B cell (primary cell): ENCODE data around the gene ACAT1. TPM values are rescaled to one million over a fixed set of nuclear protein-coding genes. Genes with fewer than 3 reads are reported as not detected.

Experiments
- ATAC-seq: fragments of 200-7000 bp; cut with Tn5 transposase; one replicate; pipeline ENCODE4 v1.10.0; 2021; ENCODE audit warnings: low read depth, mild to moderate bottlenecking, moderate number of reproducible peaks, moderate library complexity
- CTCF ChIA-PET: fragments of 350-600 bp; sonication (Branson Sonifier 250); formaldehyde crosslinking; loops from one replicate; lab custom pipeline; 2021; ENCODE audit warnings: antibody characterized with exemption, inconsistent platforms; lab: Charles Lee
- POLR2A ChIA-PET: fragments of 350-600 bp; sonication (Branson Sonifier 250); formaldehyde crosslinking; loops from one replicate; lab custom pipeline; 2021; ENCODE audit warnings: antibody characterized with exemption; lab: Charles Lee
- DNase-seq: peaks from one replicate; pipeline ENCODE4 v3.0.0; 2013
- H2AFZ ChIP-seq: 2 replicates; pipeline ENCODE4 v1.6.1; 2012; ENCODE audit warnings: mild to moderate bottlenecking, low read depth, low read length; ENCODE audit not compliant: insufficient read depth, poor library complexity, severe bottlenecking
- H3K27ac ChIP-seq, 2 donors: 1 replicate in 1 of 2; 2 replicates in 1 of 2; pipeline ENCODE4 v1.5.1; 2012 to 2013; ENCODE audit warnings: low read length in 2 of 2, mild to moderate bottlenecking in 2 of 2, moderate library complexity in 1 of 2
- H3K27me3 ChIP-seq, 4 experiments: fragments of 200-600 bp in 1 of 4; sonication (generic) in 1 of 4; replicated peaks in 1 of 4; 1 replicate in 2 of 4; 2 replicates in 2 of 4; pipeline versions ENCODE4 v1.6.1 to v1.7.0; 2013 to 2016; ENCODE audit warnings: low read length in 3 of 4, mild to moderate bottlenecking in 2 of 4, mixed read lengths in 1 of 4, moderate library complexity in 1 of 4; ENCODE audit not compliant: insufficient read depth in 4 of 4, control insufficient read depth in 3 of 4; ENCODE audit errors: control extremely low read depth in 1 of 4
- H3K36me3 ChIP-seq, 2 experiments: replicated peaks in 1 of 2; 1 replicate in 1 of 2; 2 replicates in 1 of 2; pipeline versions ENCODE4 v1.6.1 to v1.7.1; 2013; ENCODE audit warnings: low read length in 1 of 2; ENCODE audit not compliant: insufficient read depth in 2 of 2, control insufficient read depth in 1 of 2; ENCODE audit errors: control extremely low read depth in 1 of 2, extremely low read depth in 1 of 2
- H3K4me1 ChIP-seq, 2 donors: fragments of 200-600 bp in 1 of 2; sonication (generic) in 1 of 2; 1 replicate in 1 of 2; 2 replicates in 1 of 2; pipeline versions ENCODE4 v1.5.1 to v1.6.1; 2013 to 2017; ENCODE audit warnings: low read length in 2 of 2; ENCODE audit not compliant: control insufficient read depth in 2 of 2, insufficient read depth in 2 of 2
- H3K4me2 ChIP-seq: replicated peaks from 2 replicates; pipeline ENCODE3; 2012; ENCODE audit warnings: mild to moderate bottlenecking, low read depth, low read length; ENCODE audit not compliant: poor library complexity, severe bottlenecking
- H3K4me3 ChIP-seq, 5 experiments: fragments of 200-600 bp in 1 of 5; sonication (generic) in 1 of 5; 1 replicate in 3 of 5; 2 replicates in 2 of 5; pipeline versions ENCODE4 v1.5.1 to v1.7.0; 2011 to 2016; ENCODE audit warnings: low read length in 4 of 5, mild to moderate bottlenecking in 4 of 5, low read depth in 2 of 5, control low read depth in 1 of 5, moderate library complexity in 1 of 5; ENCODE audit not compliant: insufficient read depth in 1 of 5; ENCODE audit errors: control extremely low read depth in 1 of 5, extremely low read depth in 1 of 5
- H3K79me2 ChIP-seq: fragments of 200-600 bp; sonication (generic); one replicate; pipeline ENCODE4 v1.6.0; 2016; ENCODE audit warnings: low read length; ENCODE audit not compliant: control insufficient read depth, insufficient read depth
- H3K9ac ChIP-seq: fragments of 200-600 bp; sonication (generic); 2 replicates; pipeline ENCODE4 v1.6.1; 2017; ENCODE audit warnings: mild to moderate bottlenecking, low read length, moderate library complexity
- H3K9me3 ChIP-seq, 3 donors: one replicate each; pipeline versions ENCODE4 v1.6.1 to v1.7.1; 2013; ENCODE audit warnings: low read length in 2 of 3; ENCODE audit not compliant: control insufficient read depth in 2 of 3, insufficient read depth in 1 of 3; ENCODE audit errors: control extremely low read depth in 1 of 3
- H4K20me1 ChIP-seq: 2 replicates; pipeline ENCODE4 v1.6.0; 2012; ENCODE audit warnings: mild to moderate bottlenecking, low read length; ENCODE audit not compliant: insufficient read depth, control insufficient read depth, poor library complexity, severe bottlenecking
- H3K27ac Mint-ChIP-seq: one replicate; pipeline ENCODE4 v1.8.0; 2021; ENCODE audit warnings: mixed read lengths
- H3K27me3 Mint-ChIP-seq: one replicate; pipeline ENCODE4 v1.8.0; 2021; ENCODE audit warnings: mixed read lengths
- H3K4me1 Mint-ChIP-seq: one replicate; pipeline ENCODE4 v1.8.0; 2021; ENCODE audit warnings: mixed read lengths
- H3K4me3 Mint-ChIP-seq: one replicate; pipeline ENCODE4 v1.8.0; 2021; ENCODE audit warnings: mixed read lengths
- H3K9me3 Mint-ChIP-seq: one replicate; pipeline ENCODE4 v1.8.0; 2022; ENCODE audit warnings: mixed read lengths; ENCODE audit not compliant: insufficient read depth
- CTCF ChIP-seq: fragments of 200-600 bp; IDR thresholded peaks from one replicate; pipeline ENCODE4 v1.8.0; 2022; ENCODE audit warnings: antibody characterized with exemption, mild to moderate bottlenecking
- EZH2 ChIP-seq: IDR thresholded peaks from 2 replicates; pipeline ENCODE4 v1.6.1; 2012; ENCODE audit warnings: borderline replicate concordance, low read depth, mild to moderate bottlenecking, moderate library complexity, low read length; ENCODE audit not compliant: insufficient read depth, poor library complexity, severe bottlenecking
- WGBS: methylation state at CpG from one replicate; pipeline ENCODE4 v1.1.5; 2013; ENCODE audit warnings: missing lambda C conversion rate; ENCODE audit not compliant: insufficient coverage; 5-methylcytosine and 5-hydroxymethylcytosine counted together
- intact Hi-C: fragments of 100-400 bp; cut with micrococcal nuclease; formaldehyde crosslinking; loops from one replicate; pipeline ENCODE4 v1.10.0; 2022
- polyA plus RNA-seq: library from polyadenylated mRNA; depleted of rRNA; stranded (reverse); fragments of >200 nt; gene quantifications from 2 replicates; pipeline ENCODE4 v1.2.3, GENCODE V29; 2012
- total RNA-seq, 2 donors: library from RNA; stranded (reverse); fragments of 120-200 nt in 1 of 2; gene quantifications; 1 replicate in 1 of 2; 2 replicates in 1 of 2; pipeline versions ENCODE4 v1.2.3 to v1.2.4, GENCODE V29; 2013 to 2022

The ACAT1 gene
- total and polyA plus RNA-seq, 2 donors (not counting 1 experiment from before 2014, with no cell fraction given) = 7.5 to 32.9 TPM

DNA sequence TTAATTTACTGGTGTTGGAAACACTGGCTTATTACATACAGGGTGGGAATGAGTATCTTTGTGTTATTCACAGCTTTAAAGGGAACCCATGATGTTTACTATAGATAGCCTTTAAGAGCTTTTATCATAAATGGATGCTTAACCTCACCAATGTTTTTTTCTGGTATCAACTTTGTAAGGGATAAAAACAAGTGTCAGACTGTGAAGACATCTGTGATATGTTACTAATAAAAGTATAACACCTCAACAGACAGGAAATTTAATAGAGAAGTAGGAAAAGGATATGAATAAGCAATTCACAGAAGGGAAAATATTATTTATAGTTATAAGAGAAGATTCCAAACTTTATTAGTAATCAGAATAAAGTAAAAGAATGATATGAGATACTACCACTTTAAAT lies 46.3 kb downstream of the ACAT1 start:
- DNase-seq (no peak), ATAC-seq (no peak)
- POLR2A ChIA-PET = no interaction called here
- H3K9me3 Mint-ChIP-seq = no peaks in the 10 kb centered on the region
- peaks cover 17 to 69% of the 10 kb centered on the region in 2 experiments for H3K36me3 ChIP-seq
- TF ChIP-seq EZH2 (no peak), CTCF (no peak)
- H3K4me2 ChIP-seq = no peak overlapping the region
- no peak overlapping the region for H3K4me3 Mint-ChIP-seq
- no peaks in the 10 kb centered on the region for H3K27me3 ChIP-seq
- no peaks in the 10 kb centered on the region for H3K27me3 Mint-ChIP-seq
- H3K27ac Mint-ChIP-seq = no peak overlapping the region
- no peak overlapping the region for H3K9ac ChIP-seq
- no peaks in the 10 kb centered on the region for H3K79me2 ChIP-seq
- no peaks in the 10 kb centered on the region for H3K4me1 ChIP-seq
- H3K27ac ChIP-seq = no peak overlapping the region
- H3K4me1 Mint-ChIP-seq = peaks cover 14% of the 10 kb centered on the region
- H3K9me3 ChIP-seq = no peaks in the 10 kb centered on the region
- H3K4me3 ChIP-seq = no peak overlapping the region
- no peak overlapping the region for H2AFZ ChIP-seq
- CTCF ChIA-PET = no interaction called here
- no peaks in the 10 kb centered on the region for H4K20me1 ChIP-seq
- intact Hi-C loops = loop anchor here (10.0 kb wide), 1 partner anchor 127 kb away; no protein-coding TSS in a partner anchor

- Mint-ChIP-seq H3K9me3 (no peaks in the 10 kb centered on the region), H3K4me1 (peaks cover 26% of the 10 kb centered on the region), H3K27me3 (no peaks in the 10 kb centered on the region), H3K4me3 (no peak overlapping the region), H3K27ac (no peak overlapping the region)
- Histone ChIP-seq H3K9ac (no peak overlapping the region), H3K4me3 (no peak overlapping the region), H3K36me3 (peaks cover 24 to 66% of the 10 kb centered on the region in 2 experiments), H3K4me2 (no peak overlapping the region), H3K27me3 (no peaks in the 10 kb centered on the region), H4K20me1 (no peaks in the 10 kb centered on the region), H3K9me3 (peaks cover 0 to 4% (median 0%) of the 10 kb centered on the region in 3 donors), H3K4me1 (peaks cover 9% of the 10 kb centered on the region in 2 donors), H3K27ac (no peak overlapping the region), H2AFZ (no peak overlapping the region), H3K79me2 (no peaks in the 10 kb centered on the region)
- WGBS = no CpG with 5 or more reads among the region's 2 CpGs
- POLR2A ChIA-PET = no interaction called here
- intact Hi-C loops = no loop called here
- ATAC-seq = no peak
- TF ChIP-seq CTCF (no peak), EZH2 (no peak)
- DNase-seq = no peak
- CTCF ChIA-PET = no interaction called here
These were observed 48.8 kb downstream of the ACAT1 start for GRCh38 chr11:108170184-108170583.
